HepG2 (cell line): ENCODE data around the gene AGBL1.

Experiments used
- HMG20B ChIP-seq: conservative IDR thresholded peaks from 2 replicates; pipeline ENCODE4 v1.6.1; 2016; ENCODE audit warnings: missing genetic modification reagents, missing compliant biosample characterization
- TF ChIP-seq, protein P1 (sequence below), 2 experiments: sonication (generic) in 1 of 2; formaldehyde crosslinking in 1 of 2; IDR thresholded peaks; 2 replicates each; pipeline versions ENCODE4 v1.5.1 to v1.6.1; 2011 to 2020; ENCODE audit warnings: borderline replicate concordance in 1 of 2, low read depth in 1 of 2, low read length in 1 of 2, mild to moderate bottlenecking in 1 of 2, missing genetic modification reagents in 1 of 2, moderate library complexity in 1 of 2

DNA sequence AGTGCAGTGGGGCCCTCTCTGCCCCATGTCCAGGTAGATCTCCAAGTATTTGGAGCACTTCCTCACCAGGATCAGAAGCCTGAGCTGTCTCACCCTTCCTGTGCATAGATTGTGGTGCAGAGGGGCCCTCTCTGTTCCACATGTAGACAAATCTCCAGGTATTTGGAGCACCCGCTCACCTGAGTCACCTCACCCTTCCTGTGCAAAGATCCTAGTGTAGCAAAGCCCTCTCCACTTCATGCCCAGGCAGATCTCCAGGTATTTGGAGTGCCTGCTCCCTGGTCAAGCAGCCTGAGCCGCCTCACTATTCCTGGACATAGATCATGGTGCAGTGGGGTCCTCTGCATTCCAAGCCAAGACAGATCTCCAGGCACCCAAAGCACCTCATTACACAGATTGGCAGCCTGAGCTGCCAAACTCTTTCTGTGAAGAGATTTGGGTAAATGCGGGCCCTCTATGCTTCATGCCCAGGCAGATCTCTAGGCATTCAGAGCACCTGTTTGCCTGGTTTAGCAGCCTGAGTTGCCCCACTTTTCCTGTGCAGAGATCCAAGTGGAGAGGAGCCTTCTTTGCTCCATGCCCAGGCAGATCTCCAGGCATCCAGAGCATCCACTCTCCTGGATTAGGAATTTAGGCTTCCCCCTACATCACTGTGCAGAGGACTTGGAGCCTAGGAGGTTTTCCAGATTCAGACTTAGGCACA is 249.8 kb downstream of the AGBL1 start:
- no peak for TF ChIP-seq HMG20B (CRISPR knock-in tag)
- TF ChIP-seq, protein P1, sequence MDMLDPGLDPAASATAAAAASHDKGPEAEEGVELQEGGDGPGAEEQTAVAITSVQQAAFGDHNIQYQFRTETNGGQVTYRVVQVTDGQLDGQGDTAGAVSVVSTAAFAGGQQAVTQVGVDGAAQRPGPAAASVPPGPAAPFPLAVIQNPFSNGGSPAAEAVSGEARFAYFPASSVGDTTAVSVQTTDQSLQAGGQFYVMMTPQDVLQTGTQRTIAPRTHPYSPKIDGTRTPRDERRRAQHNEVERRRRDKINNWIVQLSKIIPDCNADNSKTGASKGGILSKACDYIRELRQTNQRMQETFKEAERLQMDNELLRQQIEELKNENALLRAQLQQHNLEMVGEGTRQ (IDR thresholded peaks at IDR 0.05; ENCODE audit: low read depth, low read length): no peak
- TF ChIP-seq, protein P1 (CRISPR knock-in tag; IDR thresholded peaks at IDR 0.05; ENCODE audit: borderline replicate concordance): no peak
